ENCODE results near the gene TREH.

TREH gene

GRCh38 chr11:118705111-118705741, 25.8 kb upstream of the TREH start:
- DNase-seq (ENCODE audit: extremely low spot score) = no peak
- TF ChIP-seq CTCF (IDR thresholded peaks at IDR 0.05; ENCODE audit: control extremely low read depth, extremely low read depth, low read depth, missing control alignments) = no peak
- CTCF ChIA-PET = interaction anchor here (0.8 to 6.4 kb wide), 4 partner anchors 9 to 45 kb away, joined by 3 to 41 read pairs (median 4); no protein-coding TSS in a partner anchor
- POLR2A ChIA-PET = no interaction called here

GRCh38 chr11:118703563-118704106, 24.2 kb upstream of the TREH start:
- ChIA-PET CTCF (interaction anchor here (0.6 to 6.4 kb wide), 3 partner anchors 8 to 15 kb away, joined by 3 to 41 read pairs (median 3); no protein-coding TSS in a partner anchor), POLR2A (no interaction called here)
- no peak for TF ChIP-seq CTCF (IDR thresholded peaks at IDR 0.05; ENCODE audit: control extremely low read depth, extremely low read depth, low read depth, missing control alignments)
- no peak for DNase-seq (ENCODE audit: extremely low spot score)

- CTCF ChIA-PET = interaction anchor here (0.9 to 1.6 kb wide), 2 partner anchors 9 to 10 kb away, joined by 3 to 5 read pairs; no protein-coding TSS in a partner anchor
- DNase-seq (ENCODE audit: extremely low spot score) = no peak
- no peak for TF ChIP-seq CTCF (IDR thresholded peaks at IDR 0.05; ENCODE audit: control extremely low read depth, extremely low read depth, low read depth, missing control alignments)
- POLR2A ChIA-PET = interaction anchor here (0.6 kb wide), 1 partner anchor 222 kb away, joined by 3 read pairs; no protein-coding TSS in a partner anchor
These were observed 20.2 kb upstream of the TREH start for GRCh38 chr11:118699506-118700220.

- no peak for DNase-seq (ENCODE audit: extremely low spot score)
- POLR2A ChIA-PET = no interaction called here
- TF ChIP-seq CTCF (IDR thresholded peaks at IDR 0.05; ENCODE audit: control extremely low read depth, extremely low read depth, low read depth, missing control alignments) = no peak
- CTCF ChIA-PET = interaction anchor here (0.7 to 4.1 kb wide), 3 partner anchors 92 to 233 kb away, joined by 3 to 16 read pairs (median 7); no protein-coding TSS in a partner anchor
These were observed 17.9 kb upstream of the TREH start for GRCh38 chr11:118697346-118697745.

DNA sequence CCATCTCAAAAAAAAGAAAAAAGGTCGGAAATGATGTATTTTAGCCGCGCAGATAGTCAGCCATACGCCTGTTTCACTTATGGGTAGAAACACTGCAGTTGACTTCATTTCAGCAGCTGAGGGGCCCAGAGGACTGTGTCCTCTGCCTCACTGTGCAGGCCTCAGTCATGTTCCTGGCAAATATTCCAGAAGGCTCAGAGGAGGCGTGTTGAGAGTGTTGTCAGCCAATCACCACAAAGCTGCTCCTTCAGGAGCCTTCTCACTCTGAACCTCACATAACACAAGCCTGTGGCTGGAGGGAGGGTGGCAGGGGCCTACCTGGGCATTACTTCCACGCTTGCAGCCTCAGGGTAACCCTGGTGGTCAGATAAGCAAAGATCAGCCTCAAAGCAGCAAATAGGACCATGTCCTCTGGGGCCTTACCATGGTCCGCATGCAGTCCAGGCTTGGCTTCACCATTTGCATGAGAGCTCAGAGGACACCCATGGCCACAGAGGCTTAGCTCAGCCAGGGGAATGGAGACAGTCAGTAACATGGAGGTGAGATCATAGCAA, 17.3 kb upstream of the TREH start:
- POLR2A ChIA-PET = no interaction called here
- no peak for TF ChIP-seq CTCF (IDR thresholded peaks at IDR 0.05; ENCODE audit: control extremely low read depth, extremely low read depth, low read depth, missing control alignments)
- CTCF ChIA-PET = interaction anchor here (0.7 to 4.1 kb wide), 5 partner anchors 8 to 234 kb away, joined by 3 to 16 read pairs (median 3); no protein-coding TSS in a partner anchor
- DNase-seq (ENCODE audit: extremely low spot score) = no peak

- POLR2A ChIA-PET = interaction anchor here (0.5 to 1.4 kb wide), 2 partner anchors 67 to 235 kb away, joined by 3 read pairs; no protein-coding TSS in a partner anchor
- no peak for DNase-seq (ENCODE audit: extremely low spot score)
- TF ChIP-seq CTCF (IDR thresholded peaks at IDR 0.05; ENCODE audit: control extremely low read depth, extremely low read depth, low read depth, missing control alignments) = no peak
- CTCF ChIA-PET = interaction anchor here (0.9 to 3.0 kb wide), 7 partner anchors 8 to 270 kb away, joined by 3 to 16 read pairs (median 4); no protein-coding TSS in a partner anchor
These were observed 15.3 kb upstream of the TREH start for GRCh38 chr11:118694771-118695170.
